GM18502 (cell line): ENCODE measurements around the gene DGCR2.
"Not testable (repeated sequence)": the region's sequence is repeated elsewhere in the genome, so short reads cannot be mapped to it uniquely, and the experiment has no call there.

Experiments
- ATAC-seq: cut with Tn5 transposase; IDR thresholded peaks from one replicate; pipeline ENCODE4 v1.9.1; 2021; ENCODE audit warnings: mild to moderate bottlenecking; ENCODE audit not compliant: unreplicated experiment, poor library complexity

DGCR2 gene

GRCh38 chr22:19122143-19122751 lies at the start of gene DGCR2:
Gene DGCR2 (minus strand): TSS chr22:19122412. CDS start chr22:19122206, 206 bp downstream.
- ATAC-seq, result peak; percentile 85

GRCh38 chr22:19169947-19170318 lies 47.7 kb upstream of the DGCR2 start:
- ATAC-seq, result no peak

GRCh38 chr22:19169002-19169946 lies 47.1 kb upstream of the DGCR2 start:
- no peak for ATAC-seq

GRCh38 chr22:19168088-19168890 lies 46.1 kb upstream of the DGCR2 start:
- ATAC-seq, result no peak

- ATAC-seq, result no peak
Observed at GRCh38 chr22:19167106-19167869, 45.1 kb upstream of the DGCR2 start.

GRCh38 chr22:19166421-19166820 lies 44.2 kb upstream of the DGCR2 start:
- no peak for ATAC-seq

GRCh38 chr22:19164425-19164824 lies 42.2 kb upstream of the DGCR2 start:
- no peak for ATAC-seq

GRCh38 chr22:19158649-19159048 lies 36.4 kb upstream of the DGCR2 start:
- ATAC-seq, result not testable (repeated sequence)

GRCh38 chr22:19156109-19156508 lies 33.9 kb upstream of the DGCR2 start:
- ATAC-seq, result not testable (repeated sequence)

GRCh38 chr22:19152942-19153883 lies 31.0 kb upstream of the DGCR2 start:
- no peak for ATAC-seq

GRCh38 chr22:19151329-19152191 lies 29.3 kb upstream of the DGCR2 start:
- ATAC-seq, result no peak

GRCh38 chr22:19150482-19151328 lies 28.5 kb upstream of the DGCR2 start:
- no peak for ATAC-seq

GRCh38 chr22:19149991-19150390 lies 27.8 kb upstream of the DGCR2 start, which contains the start of gene GSC2:
Gene GSC2 (minus strand): TSS chr22:19150292. CDS start chr22:19150283, 9 bp downstream.
- no peak for ATAC-seq

- no peak for ATAC-seq
Observed at GRCh38 chr22:19149047-19149883, 27.1 kb upstream of the DGCR2 start.

- no peak for ATAC-seq
Observed at GRCh38 chr22:19148417-19149046, 26.3 kb upstream of the DGCR2 start.
